ENCODE measurements around the gene LRRC17. TPM values are rescaled to one million over a fixed set of nuclear protein-coding genes. Genes with fewer than 3 reads are reported as not detected.

The LRRC17 gene
- total and polyA plus RNA-seq, 9 of the 15 experiments (the other 6 are each of a cell fraction or from before 2014, with no cell fraction given), result 0.03 to 0.18 (median 0.12) TPM; not detected in 5

GRCh38 chr7:102926783-102927140, 14.0 kb downstream of the LRRC17 start (continued):
- no peak for TF ChIP-seq POLR3A (IDR thresholded peaks at IDR 0.05; ENCODE audit: borderline replicate concordance, extremely low read depth, insufficient read depth, insufficient read length)
- TF ChIP-seq ZBTB2 (IDR thresholded peaks at IDR 0.05), result no peak

- Histone ChIP-seq H3K9me1 (ENCODE audit: control insufficient read depth, insufficient read depth, low read length) (no peaks in the 10 kb centered on the region), H3K27me3 (ENCODE audit: control insufficient read depth in 2 of 2, insufficient read depth in 2 of 2, low read length in 2 of 2) (no peaks in the 10 kb centered on the region), H3K4me1 (replicated peaks in 1 of 2; ENCODE audit: control insufficient read depth in 2 of 2, insufficient read depth in 2 of 2, low read length in 2 of 2) (peaks cover 7% of the 10 kb centered on the region in 2 experiments; a peak in 3 of 5 replicates), H3K79me2 (ENCODE audit: control insufficient read depth, insufficient read depth, low read length) (no peaks in the 10 kb centered on the region), H2AFZ (ENCODE audit: low read depth, low read length) (no peak overlapping the region), H3K4me3 (no peak overlapping the region), H3K9me3 (replicated peaks; ENCODE audit: control insufficient read depth, insufficient read depth, low read depth, low read length) (no peaks in the 10 kb centered on the region), H3K27ac (ENCODE audit: extremely low read depth, low read depth, low read length) (no peak overlapping the region), H3K36me3 (ENCODE audit: control insufficient read depth, insufficient read depth, low read length) (peaks cover 32% of the 10 kb centered on the region), H4K20me1 (replicated peaks; ENCODE audit: control insufficient read depth, insufficient read depth, low read length) (no peaks in the 10 kb centered on the region; the same call in 1 of the 2 replicates), H3K4me2 (ENCODE audit: insufficient read depth, low read length) (no peak overlapping the region), H3K9ac (ENCODE audit: insufficient read depth in 1 of 2, low read depth in 2 of 2, low read length in 2 of 2) (no peak overlapping the region)
- BruUV-seq (replicated peaks), result no TSS peak
- intact Hi-C loops (cut with micrococcal nuclease), result no loop called here
- FAIRE-seq (no peak), DNase-seq (ENCODE audit: extremely low read depth in 1 of 4, low spot score in 3 of 4) (no peak), ATAC-seq (no peak)
- in situ Hi-C loops (cut with MboI), result no loop called here
- WGBS (ENCODE audit: insufficient coverage, low coverage, missing lambda C conversion rate), result 23% methylated on average over 2 of the region's 2 CpGs
- ChIA-PET CTCF (ENCODE audit: low intra/inter-chr PET ratio) (no interaction called here), POLR2A (interaction anchor here (3.6 kb wide), 1 partner anchor 10 kb away, joined by 21 read pairs; no protein-coding TSS in a partner anchor)
- TF ChIP-seq ID3 (CRISPR knock-in tag; IDR thresholded peaks at IDR 0.05) (no peak), ID3 (tag; IDR thresholded peaks at IDR 0.05) (no peak), MAFG (tag; conservative IDR thresholded peaks at IDR 0.05) (0 out of 2 replicates have a peak, but pooled peaks have one; percentile 8), ZNF316 (IDR thresholded peaks at IDR 0.05) (peak; percentile 47; the same call in 1 of the 2 replicates), ZFX (CRISPR knock-in tag; IDR thresholded peaks at IDR 0.05) (no peak), CXXC5 (CRISPR knock-in tag; IDR thresholded peaks at IDR 0.05) (no peak), CBX8 (IDR thresholded peaks at IDR 0.05; ENCODE audit: borderline replicate concordance, extremely low read depth, low read depth, low read length, poor library complexity, severe bottlenecking) (no peak), CTCFL (IDR thresholded peaks at IDR 0.05; ENCODE audit: borderline replicate concordance, insufficient read depth, low read depth, low read length, poor library complexity, severe bottlenecking) (no peak), RNF219 (CRISPR knock-in tag; IDR thresholded peaks at IDR 0.05) (no peak), YY1 (IDR thresholded peaks at IDR 0.05; ENCODE audit: borderline replicate concordance in 1 of 3, control insufficient read depth in 1 of 3, extremely low read depth in 1 of 3, insufficient read depth in 3 of 3, insufficient read length in 1 of 3, insufficient replicate concordance in 2 of 3, low read depth in 1 of 3, low read length in 2 of 3) (no peak)
Measured at GRCh38 chr7:102927312-102927933, 14.6 kb downstream of the LRRC17 start.
